NOMO-1 treated with dmso at 0.1 percent for 144 hours (cell line): ENCODE data around the gene TFDP2.
"Not testable (repeated sequence)": the region's sequence is repeated elsewhere in the genome, so short reads cannot be mapped to it uniquely, and the experiment has no call there.

Source experiments
- DNase-seq: peaks from one replicate; lab custom pipeline; 2025; ENCODE audit not compliant: unreplicated experiment; lab: John Stamatoyannopoulos, UW

The TFDP2 gene

GRCh38 chr3:141929341-141929995, 219.9 kb downstream of the TFDP2 start:
- no peak for DNase-seq

- no peak for DNase-seq
Measured at GRCh38 chr3:141928631-141929270, 220.6 kb downstream of the TFDP2 start.

GRCh38 chr3:141926929-141927328, 222.4 kb downstream of the TFDP2 start:
- DNase-seq = no peak

GRCh38 chr3:141925677-141926076, 223.7 kb downstream of the TFDP2 start:
- not testable (repeated sequence) for DNase-seq

GRCh38 chr3:141921316-141921715, 228.0 kb downstream of the TFDP2 start:
- DNase-seq = no peak

- no peak for DNase-seq
Measured at GRCh38 chr3:141920701-141921100, 228.6 kb downstream of the TFDP2 start.

GRCh38 chr3:141915766-141916165, 233.6 kb downstream of the TFDP2 start:
- no peak for DNase-seq

- DNase-seq = no peak
Measured at GRCh38 chr3:141915016-141915415, 234.3 kb downstream of the TFDP2 start.

- no peak for DNase-seq
Measured at GRCh38 chr3:141914311-141914710, 235.0 kb downstream of the TFDP2 start.

- DNase-seq = peak; percentile 45
Measured at GRCh38 chr3:141913150-141913811, 236.1 kb downstream of the TFDP2 start.

- not testable (repeated sequence) for DNase-seq
Measured at GRCh38 chr3:141909986-141910385, 239.4 kb downstream of the TFDP2 start.

- DNase-seq = no peak
Measured at GRCh38 chr3:141909408-141909807, 239.9 kb downstream of the TFDP2 start.

GRCh38 chr3:141905129-141905528, 244.2 kb downstream of the TFDP2 start:
- no peak for DNase-seq

GRCh38 chr3:141904203-141904602, 245.1 kb downstream of the TFDP2 start:
- no peak for DNase-seq

- no peak for DNase-seq
Measured at GRCh38 chr3:141901914-141902313, 247.4 kb downstream of the TFDP2 start.

GRCh38 chr3:141900343-141900742, 249.0 kb downstream of the TFDP2 start:
- DNase-seq = no peak

- DNase-seq = no peak
Measured at GRCh38 chr3:141898908-141899307, 250.4 kb downstream of the TFDP2 start.

GRCh38 chr3:141895731-141896130, 253.6 kb downstream of the TFDP2 start:
- no peak for DNase-seq

GRCh38 chr3:141894524-141895176, 254.7 kb downstream of the TFDP2 start:
- DNase-seq = peak; percentile 13
